ENCODE measurements around the gene CAD.
"Not testable (repeated sequence)": the region's sequence is repeated elsewhere in the genome, so short reads cannot be mapped to it uniquely, and the experiment has no call there.

Gene CAD

DNA sequence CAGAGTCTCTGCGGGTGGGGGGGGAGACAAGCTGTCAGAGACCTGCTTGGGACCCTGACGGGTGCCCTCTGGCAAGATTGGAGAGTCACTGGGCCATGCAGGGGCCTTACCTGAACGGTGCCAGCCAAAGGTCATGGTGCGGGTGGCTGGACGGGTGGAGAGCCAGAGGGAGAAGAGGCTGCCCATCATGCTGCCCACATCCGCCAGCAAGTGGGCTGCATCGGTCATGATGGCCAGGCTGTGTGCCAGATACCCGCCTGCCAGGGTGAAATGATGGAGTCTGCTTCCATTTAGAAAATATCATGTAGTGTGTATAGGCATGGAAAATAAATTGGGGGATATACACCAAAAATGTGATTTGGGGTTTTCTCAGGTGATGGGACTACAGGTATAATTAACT is 40.9 kb downstream of the CAD start:
- DNase-seq = no peak

DNA sequence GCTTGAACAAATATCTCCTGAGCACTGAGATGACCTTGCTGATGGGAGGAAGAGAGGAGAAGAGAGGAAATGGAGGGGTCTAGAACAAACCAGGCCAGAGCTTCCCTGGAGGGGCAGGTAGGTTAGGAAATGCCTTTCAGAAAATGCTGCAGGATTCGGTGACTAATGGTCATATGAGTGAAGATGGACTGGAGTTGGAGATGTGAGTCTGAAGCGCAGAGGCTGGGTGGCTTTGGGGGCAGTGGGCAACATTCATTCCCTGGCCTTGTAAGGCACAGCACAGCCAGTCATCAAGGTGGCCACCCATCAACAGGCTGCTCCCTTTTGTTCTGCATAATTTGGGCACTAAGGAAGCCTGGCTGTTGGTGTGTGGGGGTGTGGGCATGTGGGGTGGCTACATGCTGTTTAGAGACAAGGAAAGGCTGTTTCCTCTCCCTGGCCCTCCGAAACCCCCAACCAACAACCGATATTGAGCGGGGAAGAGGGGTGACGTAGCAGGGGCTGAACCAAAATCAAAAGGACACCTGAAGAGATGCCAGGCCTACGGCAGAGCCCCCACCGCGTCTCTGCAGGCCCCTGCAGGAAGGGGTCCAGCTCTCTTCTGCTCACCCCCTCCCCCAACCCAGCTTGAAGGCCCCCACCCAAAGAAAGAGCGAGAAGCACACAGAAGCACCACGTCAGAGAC is 44.2 kb downstream of the CAD start:
- DNase-seq = no peak

DNA sequence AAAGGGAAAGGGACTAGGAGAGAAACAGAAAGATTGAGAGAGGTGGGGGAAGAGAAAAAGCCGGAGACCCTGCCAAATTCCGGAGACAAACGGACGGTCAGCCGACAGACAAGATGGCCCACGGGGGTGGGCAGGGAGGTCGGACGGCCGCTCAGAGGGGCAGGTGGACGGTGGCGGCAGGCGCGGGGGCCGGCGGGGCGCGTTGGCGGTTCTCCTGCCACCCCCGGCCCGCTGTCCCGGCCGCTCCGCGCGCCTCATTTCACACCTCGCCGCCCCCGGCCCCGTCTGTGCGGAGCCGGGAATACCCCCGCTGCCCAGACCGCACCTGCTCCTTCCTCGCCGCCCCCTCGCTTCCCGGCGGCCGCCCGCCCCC is 44.7 kb downstream of the CAD start:
- DNase-seq = no peak

DNA sequence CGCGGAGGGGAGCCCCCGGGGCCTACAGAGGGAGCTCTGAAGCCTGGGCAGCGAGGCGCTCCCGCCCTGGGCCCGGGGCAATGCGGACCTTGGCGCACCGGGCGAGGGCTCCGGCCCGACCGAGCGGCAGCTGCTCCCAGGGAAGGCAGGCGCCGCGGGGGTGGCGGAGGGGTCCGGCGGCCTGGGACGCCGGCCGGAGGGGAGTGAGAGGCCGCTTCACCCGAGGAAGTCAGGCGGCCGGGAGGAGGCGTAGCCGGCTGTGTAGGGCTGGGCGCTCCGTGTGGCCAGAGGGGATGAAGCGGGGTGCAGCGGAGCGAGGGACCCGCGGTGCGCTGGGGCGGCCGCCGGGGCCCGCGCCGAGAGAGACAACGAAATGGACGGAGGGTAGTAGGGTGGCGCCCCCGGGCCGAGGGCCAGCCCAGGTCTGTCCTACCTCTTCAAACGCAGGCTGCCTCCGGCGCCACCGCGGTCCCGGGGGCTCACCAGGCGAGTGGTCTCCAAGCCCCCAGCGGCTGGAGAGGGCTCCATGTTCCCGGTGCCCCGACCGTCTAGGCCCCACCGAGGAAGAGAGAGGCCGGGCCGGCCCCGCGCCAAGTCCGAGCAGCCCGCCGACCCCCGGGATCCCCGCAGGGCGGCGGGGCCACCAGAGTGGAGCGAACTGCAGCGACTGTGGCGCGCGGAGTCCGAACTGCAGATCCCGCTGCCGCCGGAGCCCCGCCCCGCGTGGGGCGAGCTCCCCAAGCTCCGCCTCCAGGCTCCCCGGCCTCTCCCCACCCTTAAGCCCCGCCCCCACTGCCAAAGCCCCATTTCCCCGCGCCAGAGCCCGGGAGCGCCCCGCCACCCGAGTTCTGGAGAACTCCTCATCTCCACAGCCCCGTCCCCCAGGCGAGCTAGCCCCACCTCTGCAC is 45.5 kb downstream of the CAD start, which contains the start of gene SLC30A3:
TSS of gene SLC30A3 (minus strand) at position 669 of the 908 bp plus-strand sequence. CDS start at position 528, 141 bp downstream.
- DNase-seq = peak; percentile 17

DNA sequence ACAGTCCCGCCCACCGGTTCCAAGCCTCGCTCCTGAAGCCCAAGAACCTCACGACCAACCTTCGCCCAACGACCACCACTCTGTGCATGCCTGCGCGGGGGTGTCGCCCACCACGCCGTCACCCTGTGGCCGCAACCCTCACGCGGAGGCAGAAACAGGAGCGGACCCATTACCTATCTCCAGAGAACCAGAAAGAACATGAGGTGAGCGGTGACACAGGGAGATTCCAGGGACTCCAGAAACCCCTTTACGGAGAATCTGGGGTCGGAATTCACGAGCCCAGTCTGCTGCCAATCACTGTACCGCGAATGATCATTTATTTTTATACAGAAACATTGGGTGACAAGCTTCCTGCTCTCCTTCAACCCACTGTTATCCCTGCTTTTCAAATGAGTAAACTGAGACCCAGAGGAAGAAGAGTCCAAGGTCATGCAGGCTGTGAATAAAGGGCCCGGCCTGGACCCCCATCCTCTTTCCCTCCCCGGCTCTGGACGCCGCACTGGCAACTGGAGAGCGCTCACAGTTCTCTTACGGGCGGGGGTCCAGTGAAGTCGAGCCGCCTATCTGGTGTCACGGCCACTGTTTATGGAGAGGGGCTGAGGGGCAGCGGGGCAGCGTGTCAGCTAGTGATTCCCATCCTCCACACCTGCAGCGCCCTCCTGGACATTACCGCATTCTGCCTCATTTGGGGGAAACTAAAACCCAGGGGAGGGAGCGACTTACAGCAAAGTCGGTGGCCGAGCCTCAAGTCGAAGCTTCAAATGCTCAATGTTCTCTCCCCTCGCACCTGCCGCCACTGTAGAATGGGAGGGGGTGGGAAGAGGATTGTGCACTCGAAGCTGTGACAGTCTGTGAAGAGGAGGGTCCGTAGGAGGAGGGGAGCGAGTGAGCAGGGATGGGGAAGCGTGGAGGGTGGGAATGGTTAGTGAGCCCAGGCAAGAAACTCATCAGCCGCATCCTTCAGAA is 46.4 kb downstream of the CAD start:
- no peak for DNase-seq

DNA sequence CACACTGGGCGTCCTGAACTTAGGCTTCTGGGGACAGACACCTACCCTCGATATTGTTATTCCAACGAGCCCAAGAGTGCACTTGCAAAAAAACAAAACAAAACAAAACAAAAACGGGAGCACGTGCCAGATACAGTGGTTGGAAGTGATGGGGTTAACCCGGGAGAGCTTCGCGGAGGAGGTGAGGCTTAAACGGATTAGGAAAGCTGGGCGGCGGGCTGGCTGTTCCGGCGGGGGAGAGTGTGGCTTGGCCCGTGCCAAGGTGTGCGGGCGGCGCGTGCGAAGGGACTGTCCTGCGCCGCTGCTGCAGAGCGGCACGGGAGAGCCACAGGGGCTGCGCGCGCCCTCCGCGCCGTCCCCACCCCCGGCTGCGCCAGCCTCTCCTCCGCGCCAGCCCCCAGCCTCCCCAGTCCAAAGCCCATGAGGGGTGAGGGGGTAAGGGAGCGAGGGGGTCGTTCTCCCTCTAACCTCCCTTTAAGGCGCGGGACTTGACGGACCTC is 47.1 kb downstream of the CAD start:
- no peak for DNase-seq

DNA sequence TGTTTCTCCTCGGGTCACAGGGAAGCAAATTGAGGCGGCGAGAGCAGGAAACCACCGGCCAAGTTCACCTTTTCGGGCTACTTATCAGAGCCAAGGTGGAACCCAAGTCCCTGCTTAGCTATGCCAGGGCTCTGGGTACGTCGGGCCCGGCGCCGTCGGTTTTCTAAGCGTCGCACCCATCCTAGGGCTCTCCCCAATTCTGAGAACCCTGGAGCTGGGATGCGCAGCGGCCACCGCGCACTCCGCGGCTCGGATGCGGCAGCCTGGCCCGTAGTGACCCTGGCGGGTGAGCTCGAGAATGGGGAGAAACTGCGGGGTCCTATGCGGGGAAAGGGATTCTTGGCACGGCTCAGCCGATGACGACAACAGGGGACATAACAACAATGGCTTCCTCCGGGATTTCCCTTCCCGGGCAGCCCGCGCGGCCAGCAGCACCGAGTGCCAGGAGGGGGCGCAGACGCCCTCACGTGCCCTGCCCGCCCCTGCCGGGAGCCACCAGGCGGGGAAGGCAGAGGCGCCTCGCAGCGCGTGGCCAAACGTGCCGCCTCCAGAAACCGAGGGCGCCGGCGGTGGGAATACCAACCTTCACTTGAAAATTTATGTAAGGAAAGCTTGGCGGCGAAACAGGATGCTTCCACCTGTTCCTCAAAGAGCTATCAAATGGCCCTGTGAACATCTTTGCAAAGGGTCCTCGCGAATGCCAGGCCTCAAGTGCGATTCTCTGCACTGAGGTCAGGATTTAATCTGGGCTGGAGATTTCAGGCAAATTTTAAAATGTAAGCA is 47.8 kb downstream of the CAD start:
- DNase-seq = peak; percentile 25

DNA sequence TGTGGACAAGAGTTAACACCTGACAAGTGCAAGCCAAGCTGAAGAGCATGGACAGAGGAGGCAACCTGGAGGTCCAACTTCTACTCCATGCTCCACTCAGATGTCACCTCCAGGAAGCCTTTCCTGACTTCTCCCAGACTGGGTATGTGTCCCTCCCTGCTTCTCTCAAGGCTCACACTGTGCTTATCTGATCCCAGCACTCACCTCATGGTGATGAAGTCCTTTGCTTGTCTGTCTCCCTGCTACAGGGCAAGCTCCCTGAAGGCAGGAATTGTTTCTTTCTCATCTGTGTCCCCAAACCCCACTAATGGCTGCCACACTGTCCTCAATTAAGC is 48.3 kb downstream of the CAD start:
- DNase-seq = no peak

DNA sequence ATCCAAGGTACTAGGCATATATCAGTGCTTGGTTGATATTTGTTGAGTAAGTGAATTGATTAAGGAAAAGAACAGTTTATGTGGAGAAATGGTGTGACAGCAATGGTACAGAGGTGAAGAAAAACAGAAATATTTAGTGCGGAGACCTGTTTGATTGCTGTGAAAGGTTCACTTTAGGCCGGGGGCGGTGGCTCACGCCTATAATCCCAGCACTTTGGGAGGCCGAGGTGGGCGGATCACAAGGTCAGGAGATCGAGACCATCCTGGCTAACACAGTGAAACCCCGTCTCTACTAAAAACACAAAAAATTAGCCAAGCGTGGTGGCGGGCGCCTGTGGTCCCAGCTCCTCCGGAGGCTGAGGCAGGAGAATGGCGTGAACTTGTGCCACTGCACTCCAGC is 51.1 kb downstream of the CAD start:
- not testable (repeated sequence) for DNase-seq

DNA sequence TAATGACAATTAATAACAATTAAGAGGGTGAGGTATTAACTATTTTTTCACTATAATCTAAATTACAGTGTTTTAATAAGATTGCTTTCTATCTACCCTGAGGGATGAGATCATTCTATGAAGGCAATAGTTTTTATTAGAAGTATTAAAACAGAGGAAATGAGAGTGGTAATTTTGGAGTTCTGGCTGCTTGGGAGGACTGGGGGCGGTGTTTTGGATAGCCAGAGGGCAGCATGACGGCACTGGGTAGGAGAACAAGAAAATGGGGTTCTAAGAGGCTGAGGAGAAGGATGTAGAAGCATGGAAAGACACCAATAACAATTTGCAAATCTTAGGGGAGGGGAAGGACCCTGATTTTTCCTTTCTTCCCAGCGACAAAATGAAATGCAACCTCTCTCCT is 53.0 kb downstream of the CAD start:
- DNase-seq = no peak

DNA sequence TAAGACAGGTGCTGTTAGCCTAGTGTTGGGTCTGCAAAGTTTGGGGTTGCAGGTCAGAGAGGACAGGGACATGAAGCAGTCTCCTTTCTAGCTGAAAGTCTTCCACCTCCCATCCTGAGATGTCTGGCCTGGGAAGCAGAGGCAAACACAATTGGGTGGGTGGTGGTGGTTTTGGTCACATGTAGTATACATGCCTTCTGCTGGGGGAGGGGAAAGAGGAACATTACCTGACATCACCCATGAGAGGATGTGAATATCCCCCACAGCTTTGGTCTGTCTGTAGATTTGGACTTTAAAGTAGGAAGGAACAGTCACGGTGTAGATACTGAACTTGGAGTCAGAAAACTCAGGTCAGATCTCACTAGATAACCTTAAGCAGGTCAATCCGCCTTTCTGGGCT is 53.5 kb downstream of the CAD start:
- DNase-seq = no peak

DNA sequence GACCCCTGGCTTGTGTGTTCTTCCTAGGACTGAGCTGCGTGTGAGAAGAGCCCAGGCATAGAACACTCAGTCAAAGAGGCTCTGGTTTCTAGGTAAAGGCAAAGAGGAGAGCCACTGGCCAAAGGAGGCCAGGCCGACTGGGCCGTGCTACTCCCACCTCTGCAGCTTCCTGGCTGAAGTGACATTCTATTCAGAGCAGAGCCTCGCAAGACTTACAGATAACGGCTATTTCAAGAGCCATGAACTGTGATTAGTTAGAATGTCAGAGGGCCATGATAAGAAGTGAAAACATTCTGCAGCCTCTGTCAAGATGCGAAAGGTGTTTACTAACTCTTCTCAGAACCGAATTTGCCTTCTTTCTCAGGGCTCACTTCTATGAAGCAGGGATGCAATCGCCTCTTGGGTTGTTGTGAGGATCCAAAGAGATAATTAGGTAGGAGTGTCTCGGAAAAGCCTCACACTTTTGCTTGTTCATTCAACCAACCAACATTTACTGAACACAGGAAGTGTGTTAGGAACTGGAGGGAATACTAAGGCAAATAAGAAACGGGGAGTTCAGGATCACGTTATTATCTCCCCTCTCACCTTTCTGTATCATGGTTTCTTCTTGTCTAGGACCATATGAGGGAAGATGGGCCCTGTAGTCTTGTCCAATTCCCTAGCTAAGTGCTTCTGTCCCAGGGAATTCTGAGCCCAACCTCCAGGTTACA is 54.6 kb downstream of the CAD start:
- DNase-seq = no peak

DNA sequence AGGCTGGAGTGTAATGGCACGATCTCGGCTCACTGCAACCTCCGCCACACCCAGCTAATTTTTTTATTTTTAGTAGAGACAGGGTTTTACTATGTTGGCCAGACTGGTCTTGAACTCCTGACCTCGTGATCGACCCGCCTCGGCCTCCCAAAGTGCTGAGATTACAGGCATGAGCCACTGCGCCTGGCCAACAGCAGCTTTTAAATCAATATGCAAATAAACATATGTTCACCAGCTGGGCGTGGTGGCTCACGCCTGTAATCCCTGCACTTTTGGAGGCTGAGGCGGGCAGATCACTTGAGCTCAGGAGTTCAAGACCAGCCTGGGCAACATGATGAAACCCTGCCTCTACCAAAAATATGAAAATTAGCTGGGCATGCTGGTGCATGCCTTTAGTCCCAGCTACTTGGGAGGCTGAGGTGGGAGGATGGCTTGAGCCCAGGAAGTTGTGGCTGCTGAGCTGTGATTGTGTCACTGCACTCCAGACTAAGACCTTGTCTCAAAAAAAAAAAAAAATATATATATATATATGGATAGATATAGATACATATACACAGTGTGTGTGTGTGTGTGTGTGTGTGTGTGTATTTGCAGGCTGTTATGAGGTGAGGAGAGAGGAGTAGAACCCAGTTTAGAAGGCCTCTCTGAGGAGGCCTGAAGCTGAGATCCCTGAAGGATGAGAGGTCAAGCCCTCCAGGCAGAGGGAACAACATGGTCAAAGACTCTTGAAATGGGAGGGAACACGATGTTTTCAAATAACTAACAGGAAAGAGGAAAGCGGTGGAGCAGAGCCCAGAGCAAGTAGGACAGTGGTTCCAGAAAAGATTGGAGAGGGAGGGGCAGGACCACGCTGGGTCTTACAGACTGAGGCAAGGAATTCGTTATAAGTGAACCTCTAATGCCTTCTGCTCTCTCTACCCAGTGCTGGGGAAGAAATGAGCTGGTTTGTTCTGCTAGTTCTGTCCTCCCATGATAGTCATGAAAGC is 55.7 kb downstream of the CAD start:
- not testable (repeated sequence) for DNase-seq

DNA sequence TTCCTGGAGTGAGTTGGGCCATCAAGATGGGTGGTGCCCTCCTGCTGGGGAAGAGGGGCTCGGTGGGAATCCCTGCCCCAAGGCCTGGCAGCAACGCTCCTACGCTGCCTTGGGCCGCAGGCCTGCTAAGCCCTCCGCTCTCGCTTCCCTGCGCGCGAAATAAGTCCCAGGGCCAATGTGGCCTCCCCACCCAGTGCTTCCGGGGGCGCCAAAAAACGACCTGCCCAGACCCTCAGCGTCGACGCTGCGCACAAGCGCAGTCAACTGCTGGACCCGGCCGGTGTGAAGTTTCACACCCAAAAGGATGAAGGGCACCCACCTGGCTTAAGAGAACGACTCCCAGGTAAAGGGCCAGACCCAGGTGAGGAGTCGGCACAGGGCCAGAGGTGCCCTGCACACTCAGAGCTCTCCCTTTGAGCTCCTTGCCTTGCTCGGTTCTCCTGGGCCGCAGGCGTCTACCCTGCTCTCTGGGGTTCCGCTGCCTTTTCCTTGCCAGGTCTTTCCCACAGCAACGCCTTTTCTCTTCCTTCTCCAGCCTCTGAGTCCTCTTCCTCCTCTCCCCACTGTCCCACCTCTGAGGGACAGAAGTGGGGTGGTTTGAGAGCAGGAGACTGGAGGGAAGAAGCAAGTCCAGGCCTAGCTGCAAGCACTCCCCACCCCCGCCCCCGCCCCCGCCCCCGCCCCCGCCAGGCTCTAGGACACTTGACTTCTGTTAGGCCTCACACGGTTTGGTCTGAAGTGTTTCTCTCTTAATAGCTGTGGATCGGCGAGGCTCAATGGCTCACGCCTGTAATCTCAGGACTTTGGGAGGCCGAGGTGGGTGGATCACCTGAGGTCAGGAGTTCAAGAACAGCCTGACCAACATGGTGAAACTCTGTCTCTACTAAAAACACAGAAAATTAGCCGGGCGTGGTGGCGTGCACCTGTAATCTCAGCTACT is 58.3 kb downstream of the CAD start, which contains the start of gene DNAJC5G:
TSS of gene DNAJC5G (plus strand) at position 223 of the 940 bp plus-strand sequence. CDS start 1,296 bp downstream, outside the sequence.
- DNase-seq = no peak

DNA sequence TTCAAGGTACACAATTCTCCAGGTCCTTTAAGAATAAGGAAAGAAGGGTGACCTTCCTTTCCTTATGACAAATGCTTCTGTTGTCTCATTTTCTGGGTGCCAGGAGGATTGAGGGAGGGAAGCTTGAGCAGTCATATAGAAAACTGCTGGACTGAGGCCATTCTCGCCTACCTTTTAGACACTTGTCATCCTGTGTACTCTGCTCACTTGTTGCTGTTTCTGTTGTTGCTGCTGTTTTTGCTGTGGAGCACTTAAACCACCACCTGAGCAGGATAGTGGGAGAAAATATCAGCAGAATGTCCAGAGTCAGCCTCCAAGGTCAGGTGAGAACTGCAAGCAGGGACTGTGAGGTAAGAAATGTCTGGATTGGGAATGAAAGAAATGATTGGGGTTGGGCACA is 60.8 kb downstream of the CAD start:
- no peak for DNase-seq

DNA sequence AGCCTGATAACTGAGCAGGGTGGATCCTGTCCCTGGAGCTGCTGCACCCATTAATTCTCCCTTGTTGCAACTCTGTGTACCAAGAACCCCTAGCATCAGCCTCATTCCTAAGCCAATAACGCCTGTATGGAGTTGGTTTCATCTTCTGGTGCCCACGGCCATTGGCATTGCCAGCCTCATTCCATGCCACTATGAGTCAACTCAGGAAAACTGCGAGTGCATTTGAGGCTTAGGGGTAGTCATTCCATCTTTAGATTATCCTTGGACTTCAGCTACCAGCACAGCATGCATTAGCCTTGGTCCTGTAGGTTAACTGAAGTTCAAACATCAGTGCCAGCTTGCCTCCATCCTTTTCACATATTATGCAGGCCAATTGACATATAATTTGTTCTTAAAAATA is 63.7 kb downstream of the CAD start:
- DNase-seq = no peak

DNA sequence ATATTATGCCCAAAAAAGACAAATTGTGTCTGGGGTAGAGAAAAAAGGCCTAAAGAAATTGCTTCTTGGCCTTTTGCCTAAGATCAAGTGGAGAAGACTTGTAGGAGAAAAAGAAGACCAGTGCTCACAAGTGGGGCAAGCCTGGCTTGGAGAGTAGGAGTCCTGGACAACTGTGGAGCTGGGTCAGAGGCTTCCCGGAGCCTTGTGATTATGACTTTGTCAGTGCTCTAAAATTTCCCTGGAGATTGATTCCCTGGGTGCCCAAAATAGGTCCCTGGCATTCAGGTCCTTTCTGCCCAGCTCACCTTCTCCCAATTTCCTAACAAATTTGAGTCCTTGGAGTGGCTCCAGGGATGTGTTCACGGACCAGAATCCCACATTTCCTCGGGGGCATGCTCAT is 64.3 kb downstream of the CAD start:
- DNase-seq = no peak

DNA sequence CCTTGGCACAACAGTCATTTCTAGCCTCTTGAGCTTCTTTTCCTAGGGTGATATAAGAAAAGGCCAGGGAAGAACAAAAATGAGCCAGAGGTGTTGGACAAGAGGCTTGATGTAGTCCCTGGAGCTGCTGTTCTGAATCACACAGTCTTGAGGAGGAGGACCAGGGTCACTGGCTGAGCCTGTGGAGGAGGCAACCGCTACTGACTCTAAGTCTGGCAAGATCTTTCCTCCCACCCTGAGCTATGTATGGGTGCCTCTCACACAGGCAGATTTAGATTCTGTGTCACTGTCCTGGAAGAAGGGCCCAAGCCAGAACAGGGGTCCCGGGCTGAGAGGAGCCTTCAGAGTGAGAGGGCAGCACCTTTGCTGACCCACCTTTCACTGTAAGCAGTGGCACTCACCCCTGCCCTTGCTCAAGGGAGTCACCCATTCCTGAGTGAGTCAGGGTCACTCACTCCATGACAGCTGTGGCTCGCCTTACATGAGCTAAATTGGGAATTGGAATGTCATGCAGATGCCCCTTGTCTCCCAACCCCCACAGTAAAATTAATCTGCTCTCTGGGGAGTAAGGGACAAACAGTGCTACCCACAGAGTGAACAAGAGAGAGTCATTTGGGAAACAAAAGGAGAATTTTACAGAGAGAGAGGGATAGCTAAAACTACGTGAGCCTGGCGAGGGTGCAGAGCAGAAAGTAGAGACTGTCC is 64.8 kb downstream of the CAD start, which contains the start of gene TRIM54:
TSS of gene TRIM54 (plus strand) at position 575 of the 705 bp plus-strand sequence. CDS start 303 bp downstream, outside the sequence.
- no peak for DNase-seq
